ENCODE measurements around the gene NELFE. TPM values are rescaled to one million over a fixed set of nuclear protein-coding genes. Genes with fewer than 3 reads are reported as not detected.
"Not testable (repeated sequence)": the region's sequence is repeated elsewhere in the genome, so short reads cannot be mapped to it uniquely, and the experiment has no call there.

NELFE gene
- total RNA-seq, 1 experiment from 2014 or later = 91.4 TPM

DNA sequence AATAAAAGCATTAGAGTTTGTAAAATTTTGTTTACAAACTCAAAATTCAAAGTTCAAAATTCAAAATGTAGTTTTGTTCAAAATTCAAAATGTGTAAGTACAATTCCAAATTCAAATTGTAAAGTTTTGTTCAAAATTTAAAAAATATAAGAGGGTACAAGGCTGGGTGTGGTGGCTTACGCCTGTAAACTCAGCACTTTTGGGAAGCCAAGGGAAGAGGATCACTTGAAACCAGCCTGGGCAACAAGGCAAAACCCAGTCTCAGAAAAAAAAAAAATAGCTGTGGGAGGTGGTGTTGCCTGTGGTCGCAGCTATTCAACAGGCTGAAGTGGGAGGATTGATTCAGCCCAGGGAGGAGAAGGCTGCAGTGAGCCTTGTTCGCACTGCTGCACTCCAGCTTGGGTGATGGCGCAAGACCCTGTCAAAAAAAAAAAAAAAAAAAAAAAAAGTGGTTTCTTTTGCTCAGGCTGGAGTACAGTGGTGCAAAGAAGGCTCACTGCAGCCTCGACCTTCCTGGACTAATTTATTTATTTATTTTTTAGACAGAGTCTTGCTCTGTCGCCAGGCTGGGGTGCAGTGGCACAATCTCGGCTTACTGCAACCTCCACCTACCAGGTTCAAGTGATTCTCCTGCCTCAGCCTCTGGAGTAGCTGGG is 51.5 kb downstream of the NELFE start:
- no peak overlapping the region for H3T11ph ChIP-seq (ENCODE audit: low read length)
- no peak overlapping the region for H2BK5ac ChIP-seq (ENCODE audit: insufficient read length, low read length)
- H3K23me2 ChIP-seq (ENCODE audit: insufficient read length, low read depth, low read length, poor library complexity, severe bottlenecking) = no peaks in the 10 kb centered on the region
- H4K8ac ChIP-seq (replicated peaks; ENCODE audit: insufficient read length, low read depth, low read length) = no peak overlapping the region
- no peaks in the 10 kb centered on the region for H4K20me1 ChIP-seq (ENCODE audit: control insufficient read depth, insufficient read depth, insufficient read length)
- H3K36me3 Mint-ChIP-seq (ENCODE audit: insufficient read depth in 1 of 3, low read depth in 3 of 3) = no peaks in the 10 kb centered on the region
- no peak overlapping the region for H2BK120ac ChIP-seq (ENCODE audit: low read depth, low read length, poor library complexity, severe bottlenecking)
- H3K4me2 ChIP-seq (ENCODE audit: insufficient read depth, insufficient read length, low read length) = no peak overlapping the region
- no peak overlapping the region for H3K27ac ChIP-seq (ENCODE audit: insufficient read length, low read depth, low read length)
- no peak overlapping the region for H3K27ac Mint-ChIP-seq
- DNase-seq = no peak
- H3K23ac ChIP-seq (ENCODE audit: insufficient read length, low read depth, low read length) = no peak overlapping the region
- no peak overlapping the region for H4K91ac ChIP-seq (ENCODE audit: insufficient read length, low read depth, low read length)
- no peak overlapping the region for H3K9ac ChIP-seq (ENCODE audit: extremely low read depth, insufficient read length, low read length)
- H3K27me3 Mint-ChIP-seq (ENCODE audit: low read depth) = peaks cover under 1% of the 10 kb centered on the region
- no peaks in the 10 kb centered on the region; the same call in 1 of the 2 replicates for H3K4me1 ChIP-seq (ENCODE audit: insufficient read depth, low read length)
- no peaks in the 10 kb centered on the region for H3K79me1 ChIP-seq (ENCODE audit: insufficient read depth, low read depth, low read length, poor library complexity, severe bottlenecking)
- H3K27me3 ChIP-seq (ENCODE audit: insufficient read depth, low read length) = no peaks in the 10 kb centered on the region
- no peak overlapping the region for H2AK5ac ChIP-seq (ENCODE audit: insufficient read length, low read length)
- H2BK12ac ChIP-seq (ENCODE audit: insufficient read length, low read depth, low read length) = no peak overlapping the region
- H2BK15ac ChIP-seq (ENCODE audit: low read depth, low read length) = no peak overlapping the region
- no peaks in the 10 kb centered on the region for H3K9me3 ChIP-seq (ENCODE audit: control insufficient read depth, low read depth, low read length)
- no peak overlapping the region for H4K5ac ChIP-seq (ENCODE audit: insufficient read length, low read depth, low read length)
- no peaks in the 10 kb centered on the region; a peak in 1 of 5 replicates for H3K9me3 Mint-ChIP-seq
- no peak overlapping the region for H2AFZ ChIP-seq (ENCODE audit: low read length)
- TF ChIP-seq CTCF (conservative IDR thresholded peaks at IDR 0.05) = no peak
- H3K4ac ChIP-seq (ENCODE audit: low read depth, low read length) = no peak overlapping the region
- WGBS (ENCODE audit: extremely low coverage, insufficient read length, low lambda C conversion rate) = no CpG with 5 or more reads among the region's 7 CpGs
- no peak overlapping the region for H3K14ac ChIP-seq (ENCODE audit: insufficient read depth, low read length)
- peaks cover 17 to 23% of the 10 kb centered on the region in 2 experiments for H3K4me1 Mint-ChIP-seq
- no peaks in the 10 kb centered on the region for H3K79me2 ChIP-seq (ENCODE audit: insufficient read depth, low read length)
- H2BK20ac ChIP-seq (ENCODE audit: low read depth, low read length, poor library complexity, severe bottlenecking) = no peak overlapping the region
- no peak overlapping the region for H3K4me3 Mint-ChIP-seq
- no peak overlapping the region for H3K56ac ChIP-seq (ENCODE audit: insufficient read length, low read depth, low read length)
- H3K18ac ChIP-seq (ENCODE audit: insufficient read length, low read depth, low read length) = no peak overlapping the region

DNA sequence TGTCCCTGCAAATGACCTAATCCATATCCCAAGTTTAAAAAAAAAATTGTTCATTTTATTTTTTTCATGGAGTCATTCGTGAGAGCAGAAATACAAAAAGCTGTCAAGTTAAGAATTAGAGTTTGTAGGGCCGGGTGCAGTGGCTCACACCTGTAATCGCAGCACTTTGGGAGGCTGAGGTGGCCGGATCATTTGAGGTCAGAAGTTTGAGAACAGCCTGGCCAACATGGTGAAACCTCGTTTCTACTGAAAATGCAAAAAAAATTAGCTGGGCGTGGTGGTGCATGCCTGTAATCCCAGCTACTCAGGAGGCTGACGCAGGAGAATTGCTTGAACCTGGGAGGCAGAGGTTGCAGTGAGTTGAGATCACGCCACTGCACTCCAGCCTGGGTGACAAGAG is 52.0 kb downstream of the NELFE start:
- peak overlapping the region in 1 of 2 experiments; percentile 31; a peak in 1 of 5 replicates for H3K4me3 Mint-ChIP-seq
- no CpG with 5 or more reads among the region's 8 CpGs for WGBS (ENCODE audit: extremely low coverage, insufficient read length, low lambda C conversion rate)
- H3K4me2 ChIP-seq (ENCODE audit: insufficient read depth, insufficient read length, low read length) = not testable (repeated sequence)

More for the DNA sequence above, 52.0 kb downstream of the NELFE start:
- H4K8ac ChIP-seq (replicated peaks; ENCODE audit: insufficient read length, low read depth, low read length); H3K14ac ChIP-seq (ENCODE audit: insufficient read depth, low read length); H4K91ac ChIP-seq (ENCODE audit: insufficient read length, low read depth, low read length); H2BK12ac ChIP-seq (ENCODE audit: insufficient read length, low read depth, low read length); H3K36me3 Mint-ChIP-seq (ENCODE audit: insufficient read depth in 1 of 3, low read depth in 3 of 3); H2BK120ac ChIP-seq (ENCODE audit: low read depth, low read length, poor library complexity, severe bottlenecking); H2BK5ac ChIP-seq (ENCODE audit: insufficient read length, low read length); H3K27me3 Mint-ChIP-seq (ENCODE audit: low read depth); H3K27me3 ChIP-seq (ENCODE audit: insufficient read depth, low read length); H4K5ac ChIP-seq (ENCODE audit: insufficient read length, low read depth, low read length); H3K23ac ChIP-seq (ENCODE audit: insufficient read length, low read depth, low read length); H3T11ph ChIP-seq (ENCODE audit: low read length); H2BK15ac ChIP-seq (ENCODE audit: low read depth, low read length); H2BK20ac ChIP-seq (ENCODE audit: low read depth, low read length, poor library complexity, severe bottlenecking); H3K27ac ChIP-seq (ENCODE audit: insufficient read length, low read depth, low read length); H2AFZ ChIP-seq (ENCODE audit: low read length); DNase-seq; H2AK5ac ChIP-seq (ENCODE audit: insufficient read length, low read length); H3K23me2 ChIP-seq (ENCODE audit: insufficient read length, low read depth, low read length, poor library complexity, severe bottlenecking); H3K4ac ChIP-seq (ENCODE audit: low read depth, low read length); H3K9me3 Mint-ChIP-seq; H3K9ac ChIP-seq (ENCODE audit: extremely low read depth, insufficient read length, low read length); H3K79me2 ChIP-seq (ENCODE audit: insufficient read depth, low read length); H3K4me1 ChIP-seq (ENCODE audit: insufficient read depth, low read length); H3K79me1 ChIP-seq (ENCODE audit: insufficient read depth, low read depth, low read length, poor library complexity, severe bottlenecking); H3K9me3 ChIP-seq (ENCODE audit: control insufficient read depth, low read depth, low read length); H4K20me1 ChIP-seq (ENCODE audit: control insufficient read depth, insufficient read depth, insufficient read length); H3K18ac ChIP-seq (ENCODE audit: insufficient read length, low read depth, low read length); H3K56ac ChIP-seq (ENCODE audit: insufficient read length, low read depth, low read length): not testable (repeated sequence)
- peak overlapping the region in 1 of 3 experiments; percentile 67; a peak in 3 of 7 replicates for H3K27ac Mint-ChIP-seq
- peaks cover 17 to 22% of the 10 kb centered on the region in 2 experiments for H3K4me1 Mint-ChIP-seq

Measured in H9 (cell line).